ENCODE results near the gene SLCO3A1.

SLCO3A1 gene

GRCh38 chr15:92098869-92099268 is 245.4 kb downstream of the SLCO3A1 start:
- peaks cover 0 to 14% of the 10 kb centered on the region in 2 donors for H3K4me1 ChIP-seq (ENCODE audit: control insufficient read depth in 1 of 2, insufficient read depth in 2 of 2, low read length in 2 of 2)
- no peaks in the 10 kb centered on the region for H3K27me3 ChIP-seq (ENCODE audit: low read depth, low read length)
- H3K36me3 ChIP-seq (ENCODE audit: control insufficient read depth in 1 of 2, insufficient read depth in 2 of 2, low read length in 2 of 2), result peaks cover 0 to 12% of the 10 kb centered on the region in 2 donors
- no peaks in the 10 kb centered on the region for H3K9me3 ChIP-seq (ENCODE audit: control insufficient read depth in 1 of 2, low read length in 2 of 2)
- no peak overlapping the region for H3K4me3 ChIP-seq (ENCODE audit: low read depth in 1 of 2, low read length in 2 of 2)
- H3K27ac ChIP-seq (ENCODE audit: low read length), result no peak overlapping the region

DNA sequence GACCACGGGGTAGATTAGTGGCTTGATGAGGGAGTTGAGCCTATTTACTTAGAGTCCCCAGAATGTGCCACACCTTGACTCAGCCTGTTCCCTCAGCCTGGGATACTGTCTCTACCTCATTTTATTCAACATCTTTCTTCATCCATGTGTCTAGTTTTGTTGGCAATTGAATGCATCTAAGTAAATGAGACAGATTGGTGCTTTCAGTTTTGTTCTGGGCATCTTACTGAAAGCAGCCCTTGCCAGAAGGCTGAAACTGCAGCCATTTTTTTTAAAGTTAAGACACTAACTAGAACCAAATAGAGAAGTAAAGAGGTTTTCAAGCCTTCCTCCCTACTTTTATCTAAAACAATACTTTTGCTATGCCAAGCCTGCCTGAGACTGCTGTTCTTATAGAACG is 246.8 kb downstream of the SLCO3A1 start:
- peaks cover 0 to 14% of the 10 kb centered on the region in 2 donors for H3K4me1 ChIP-seq (ENCODE audit: control insufficient read depth in 1 of 2, insufficient read depth in 2 of 2, low read length in 2 of 2)
- no peaks in the 10 kb centered on the region for H3K27me3 ChIP-seq (ENCODE audit: low read depth, low read length)

DNA sequence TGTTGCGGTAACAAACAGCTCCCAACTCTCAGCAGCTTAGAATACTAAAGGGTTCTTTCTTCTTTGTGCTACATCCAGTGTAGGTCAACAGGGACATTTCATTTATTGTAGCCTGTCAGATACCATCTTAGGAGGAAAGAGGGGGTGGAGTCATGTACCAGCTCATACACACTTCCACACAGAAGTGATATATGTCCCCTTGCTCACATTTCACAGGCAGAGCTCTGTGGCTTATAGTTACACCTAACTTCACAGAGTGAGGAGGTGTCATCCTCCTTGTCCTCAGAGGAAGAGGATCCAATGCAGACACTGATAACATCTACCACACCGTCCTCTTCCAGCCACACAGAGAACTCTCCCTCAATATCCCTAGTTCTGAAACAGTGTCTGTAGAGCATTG is 247.2 kb downstream of the SLCO3A1 start:
- H3K27me3 ChIP-seq (ENCODE audit: low read depth, low read length), result no peaks in the 10 kb centered on the region
- H3K9me3 ChIP-seq (ENCODE audit: control insufficient read depth in 1 of 2, low read length in 2 of 2), result no peaks in the 10 kb centered on the region
- peaks cover 0 to 18% of the 10 kb centered on the region in 2 donors for H3K4me1 ChIP-seq (ENCODE audit: control insufficient read depth in 1 of 2, insufficient read depth in 2 of 2, low read length in 2 of 2)
- H3K27ac ChIP-seq (ENCODE audit: low read length), result no peak overlapping the region
- peaks cover 0 to 16% of the 10 kb centered on the region in 2 donors for H3K36me3 ChIP-seq (ENCODE audit: control insufficient read depth in 1 of 2, insufficient read depth in 2 of 2, low read length in 2 of 2)
- no peak overlapping the region for H3K4me3 ChIP-seq (ENCODE audit: low read depth in 1 of 2, low read length in 2 of 2)

More for the DNA sequence above, 246.8 kb downstream of the SLCO3A1 start:
- Histone ChIP-seq H3K4me3 (ENCODE audit: low read depth in 1 of 2, low read length in 2 of 2) (no peak overlapping the region), H3K27ac (ENCODE audit: low read length) (no peak overlapping the region), H3K36me3 (ENCODE audit: control insufficient read depth in 1 of 2, insufficient read depth in 2 of 2, low read length in 2 of 2) (peaks cover 0 to 15% of the 10 kb centered on the region in 2 donors), H3K9me3 (ENCODE audit: control insufficient read depth in 1 of 2, low read length in 2 of 2) (no peaks in the 10 kb centered on the region)

DNA sequence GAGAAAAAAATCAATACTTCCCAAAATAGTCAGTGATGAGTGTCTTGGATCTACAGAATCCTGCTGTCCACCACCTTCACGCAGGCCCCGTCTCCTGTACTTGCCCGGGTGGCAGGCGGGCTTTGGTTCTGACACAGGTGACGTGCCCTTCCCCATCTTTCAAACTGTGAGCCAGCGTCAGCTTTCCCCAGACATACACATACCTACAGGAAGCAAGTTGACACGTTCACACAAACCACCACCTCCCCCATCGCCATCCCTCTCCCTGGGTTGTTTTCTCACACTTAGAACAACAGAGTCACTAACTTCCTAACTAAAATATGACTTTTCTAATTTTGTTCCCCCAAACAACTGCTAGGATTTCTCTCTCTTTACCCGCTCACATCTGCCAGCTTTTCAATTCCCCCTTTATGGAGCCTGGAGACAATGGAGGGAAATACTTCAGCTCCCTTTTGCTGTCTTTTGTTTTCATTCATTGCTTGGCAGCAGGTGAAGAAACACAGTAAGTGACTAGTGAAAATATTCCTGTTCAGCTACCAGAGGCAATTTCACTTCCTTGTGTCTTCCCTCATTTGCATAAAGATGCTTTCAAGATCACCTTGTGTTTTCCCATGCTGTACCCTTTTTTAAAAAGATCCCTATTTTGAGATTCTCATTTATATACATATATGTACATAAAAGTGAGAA is 248.3 kb downstream of the SLCO3A1 start:
- Histone ChIP-seq H3K36me3 (ENCODE audit: control insufficient read depth in 1 of 2, insufficient read depth in 2 of 2, low read length in 2 of 2) (peaks cover 0 to 11% of the 10 kb centered on the region in 2 donors), H3K9me3 (ENCODE audit: control insufficient read depth in 1 of 2, low read length in 2 of 2) (no peaks in the 10 kb centered on the region), H3K27ac (ENCODE audit: low read length) (no peak overlapping the region), H3K4me1 (ENCODE audit: control insufficient read depth in 1 of 2, insufficient read depth in 2 of 2, low read length in 2 of 2) (peaks cover 0 to 18% of the 10 kb centered on the region in 2 donors), H3K27me3 (ENCODE audit: low read depth, low read length) (no peaks in the 10 kb centered on the region), H3K4me3 (ENCODE audit: low read depth in 1 of 2, low read length in 2 of 2) (no peak overlapping the region)

DNA sequence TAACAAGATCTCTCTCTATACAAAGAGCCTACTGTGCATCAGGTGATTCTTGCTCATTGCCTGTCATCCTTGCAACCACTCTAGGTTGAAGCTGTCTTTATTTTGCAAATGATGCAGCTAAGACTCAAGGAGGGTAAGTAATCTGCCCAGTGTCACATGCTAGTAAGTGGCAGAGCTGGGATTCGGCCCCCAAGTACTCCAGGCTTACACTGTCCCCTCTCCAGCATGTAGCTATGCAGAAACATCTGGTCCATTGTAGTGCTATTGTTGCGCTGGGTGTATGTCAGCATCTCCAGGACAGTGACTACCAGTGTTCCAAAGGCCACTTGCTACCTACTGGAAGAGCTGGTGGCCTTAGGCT is 248.9 kb downstream of the SLCO3A1 start:
- Histone ChIP-seq H3K27me3 (ENCODE audit: low read depth, low read length) (no peaks in the 10 kb centered on the region), H3K4me3 (ENCODE audit: low read depth in 1 of 2, low read length in 2 of 2) (no peak overlapping the region), H3K36me3 (ENCODE audit: control insufficient read depth in 1 of 2, insufficient read depth in 2 of 2, low read length in 2 of 2) (peaks cover 0 to 11% of the 10 kb centered on the region in 2 donors), H3K9me3 (ENCODE audit: control insufficient read depth in 1 of 2, low read length in 2 of 2) (no peaks in the 10 kb centered on the region), H3K4me1 (ENCODE audit: control insufficient read depth in 1 of 2, insufficient read depth in 2 of 2, low read length in 2 of 2) (peaks cover 0 to 16% of the 10 kb centered on the region in 2 donors), H3K27ac (ENCODE audit: low read length) (no peak overlapping the region)

DNA sequence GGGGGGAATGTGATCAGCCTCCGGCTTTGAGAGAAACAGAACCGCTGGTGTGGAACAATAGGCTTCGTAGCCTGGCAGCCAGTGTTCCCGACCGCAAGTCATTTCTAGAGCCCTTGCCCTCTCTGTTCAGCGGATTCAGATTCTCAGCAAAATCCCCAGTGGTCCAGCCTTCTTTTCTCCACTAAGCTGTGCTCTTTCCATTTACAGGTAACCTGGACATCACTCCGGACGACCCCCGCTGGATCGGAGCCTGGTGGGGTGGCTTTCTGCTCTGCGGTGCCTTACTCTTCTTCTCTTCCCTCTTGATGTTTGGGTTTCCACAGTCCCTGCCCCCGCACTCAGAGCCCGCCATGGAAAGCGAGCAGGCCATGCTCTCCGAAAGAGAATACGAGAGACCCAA is 250.6 kb downstream of the SLCO3A1 start:
- no peaks in the 10 kb centered on the region for H3K27me3 ChIP-seq (ENCODE audit: low read depth, low read length)
- peaks cover 0 to 7% of the 10 kb centered on the region in 2 donors for H3K4me1 ChIP-seq (ENCODE audit: control insufficient read depth in 1 of 2, insufficient read depth in 2 of 2, low read length in 2 of 2)
- no peak overlapping the region for H3K27ac ChIP-seq (ENCODE audit: low read length)
- no peak overlapping the region for H3K4me3 ChIP-seq (ENCODE audit: low read depth in 1 of 2, low read length in 2 of 2)
- no peaks in the 10 kb centered on the region for H3K9me3 ChIP-seq (ENCODE audit: control insufficient read depth in 1 of 2, low read length in 2 of 2)
- H3K36me3 ChIP-seq (ENCODE audit: control insufficient read depth in 1 of 2, insufficient read depth in 2 of 2, low read length in 2 of 2), result peaks cover 0 to 11% of the 10 kb centered on the region in 2 donors

GRCh38 chr15:92105611-92106010 is 252.1 kb downstream of the SLCO3A1 start:
- H3K27me3 ChIP-seq (ENCODE audit: low read depth, low read length), result no peaks in the 10 kb centered on the region
- no peak overlapping the region for H3K4me3 ChIP-seq (ENCODE audit: low read depth in 1 of 2, low read length in 2 of 2)
- H3K4me1 ChIP-seq (ENCODE audit: control insufficient read depth in 1 of 2, insufficient read depth in 2 of 2, low read length in 2 of 2), result peaks cover 0 to 4% of the 10 kb centered on the region in 2 donors
- H3K27ac ChIP-seq (ENCODE audit: low read length), result no peak overlapping the region
- no peaks in the 10 kb centered on the region for H3K9me3 ChIP-seq (ENCODE audit: control insufficient read depth in 1 of 2, low read length in 2 of 2)
- peaks cover 0 to 11% of the 10 kb centered on the region in 2 donors for H3K36me3 ChIP-seq (ENCODE audit: control insufficient read depth in 1 of 2, insufficient read depth in 2 of 2, low read length in 2 of 2)

DNA sequence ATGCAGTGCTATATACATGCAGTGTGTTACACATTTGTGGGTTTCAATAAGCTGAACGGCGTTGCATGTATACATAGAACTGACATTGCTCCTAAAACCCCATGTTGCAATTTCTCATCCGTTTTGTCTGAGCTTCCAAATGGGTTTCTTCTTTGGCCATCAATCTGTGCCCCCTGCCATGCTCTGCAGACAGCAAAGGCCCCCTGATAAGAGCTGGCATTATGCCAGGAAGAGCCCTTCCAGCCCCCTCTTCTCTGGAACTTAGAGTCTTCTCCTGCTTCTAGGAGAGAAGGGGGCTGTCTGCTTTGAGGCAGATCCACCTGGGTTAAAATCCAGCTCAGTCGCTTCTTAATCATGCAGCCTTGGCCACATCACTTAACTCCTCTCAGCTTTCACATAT is 254.0 kb downstream of the SLCO3A1 start:
- Histone ChIP-seq H3K36me3 (ENCODE audit: control insufficient read depth in 1 of 2, insufficient read depth in 2 of 2, low read length in 2 of 2) (peaks cover 0 to 10% of the 10 kb centered on the region in 2 donors), H3K9me3 (ENCODE audit: control insufficient read depth in 1 of 2, low read length in 2 of 2) (no peaks in the 10 kb centered on the region), H3K4me1 (ENCODE audit: control insufficient read depth in 1 of 2, insufficient read depth in 2 of 2, low read length in 2 of 2) (peaks cover 0 to 4% of the 10 kb centered on the region in 2 donors), H3K27ac (ENCODE audit: low read length) (no peak overlapping the region), H3K27me3 (ENCODE audit: low read depth, low read length) (no peaks in the 10 kb centered on the region), H3K4me3 (ENCODE audit: low read depth in 1 of 2, low read length in 2 of 2) (no peak overlapping the region)

GRCh38 chr15:92109191-92109873 is 255.8 kb downstream of the SLCO3A1 start:
- Histone ChIP-seq H3K27me3 (ENCODE audit: low read depth, low read length) (no peaks in the 10 kb centered on the region), H3K4me3 (ENCODE audit: low read depth in 1 of 2, low read length in 2 of 2) (no peak overlapping the region), H3K27ac (ENCODE audit: low read length) (no peak overlapping the region), H3K9me3 (ENCODE audit: control insufficient read depth in 1 of 2, low read length in 2 of 2) (no peaks in the 10 kb centered on the region), H3K4me1 (ENCODE audit: control insufficient read depth in 1 of 2, insufficient read depth in 2 of 2, low read length in 2 of 2) (peaks cover 0 to 4% of the 10 kb centered on the region in 2 donors), H3K36me3 (ENCODE audit: control insufficient read depth in 1 of 2, insufficient read depth in 2 of 2, low read length in 2 of 2) (peaks cover 0 to 5% of the 10 kb centered on the region in 2 donors)

DNA sequence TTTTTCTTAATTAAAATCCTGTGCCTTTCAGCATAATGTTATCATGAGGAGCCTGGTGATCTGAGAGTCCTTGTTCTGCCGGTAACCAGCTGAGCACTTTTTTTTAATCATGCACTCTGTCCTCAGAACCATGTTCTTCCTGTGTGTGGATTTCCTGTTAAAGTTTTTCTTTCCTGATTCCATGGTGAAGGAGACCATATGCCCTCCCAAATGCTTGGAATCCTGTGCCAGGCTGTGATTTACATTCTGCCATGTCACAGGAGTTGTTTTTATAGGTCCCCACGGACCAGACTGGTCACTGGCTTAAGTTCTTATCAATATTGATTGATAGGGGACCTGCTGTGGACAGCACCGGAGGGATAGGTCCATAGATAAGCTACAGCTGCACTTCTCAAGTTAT is 257.8 kb downstream of the SLCO3A1 start:
- Histone ChIP-seq H3K36me3 (ENCODE audit: control insufficient read depth in 1 of 2, insufficient read depth in 2 of 2, low read length in 2 of 2) (no peaks in the 10 kb centered on the region), H3K4me1 (ENCODE audit: control insufficient read depth in 1 of 2, insufficient read depth in 2 of 2, low read length in 2 of 2) (no peaks in the 10 kb centered on the region), H3K9me3 (ENCODE audit: control insufficient read depth in 1 of 2, low read length in 2 of 2) (no peaks in the 10 kb centered on the region), H3K27me3 (ENCODE audit: low read depth, low read length) (no peaks in the 10 kb centered on the region), H3K4me3 (ENCODE audit: low read depth in 1 of 2, low read length in 2 of 2) (no peak overlapping the region), H3K27ac (ENCODE audit: low read length) (no peak overlapping the region)

GRCh38 chr15:92111751-92112150 is 258.2 kb downstream of the SLCO3A1 start:
- H3K27me3 ChIP-seq (ENCODE audit: low read depth, low read length), result no peaks in the 10 kb centered on the region
- H3K36me3 ChIP-seq (ENCODE audit: control insufficient read depth in 1 of 2, insufficient read depth in 2 of 2, low read length in 2 of 2), result no peaks in the 10 kb centered on the region
- no peak overlapping the region for H3K27ac ChIP-seq (ENCODE audit: low read length)
- no peak overlapping the region for H3K4me3 ChIP-seq (ENCODE audit: low read depth in 1 of 2, low read length in 2 of 2)
- no peaks in the 10 kb centered on the region for H3K9me3 ChIP-seq (ENCODE audit: control insufficient read depth in 1 of 2, low read length in 2 of 2)
- H3K4me1 ChIP-seq (ENCODE audit: control insufficient read depth in 1 of 2, insufficient read depth in 2 of 2, low read length in 2 of 2), result no peaks in the 10 kb centered on the region

All from muscle layer of duodenum (tissue), 2 donors.